PC-3 (cell line): ENCODE results near the gene CLEC1A. TPM values are rescaled to one million over a fixed set of nuclear protein-coding genes. Genes with fewer than 3 reads are reported as not detected.

ENCODE experiments used
- ATAC-seq: fragments of 200-7000 bp; cut with Tn5 transposase; 2 replicates; pipeline ENCODE4 v1.9.1; 2020; ENCODE audit warnings: mild to moderate bottlenecking, moderate library complexity
- BruUV-seq: library from RNA; stranded (reverse); fragments of 400-500 nt; replicated peaks from 2 replicates; lab custom pipeline; 2021; lab: Mats Ljungman, UMichigan
- CTCF ChIA-PET: fragments of 300-600 bp; sonication (Branson Sonifier 250); formaldehyde crosslinking; loops from one replicate; lab custom pipeline; 2022; ENCODE audit warnings: antibody characterized with exemption; lab: Charles Lee
- POLR2A ChIA-PET: fragments of 300-600 bp; sonication (Branson Sonifier 250); formaldehyde crosslinking; loops from one replicate; lab custom pipeline; 2022; ENCODE audit warnings: antibody characterized with exemption; ENCODE audit not compliant: unreplicated experiment; lab: Charles Lee
- DNase-seq: peaks from one replicate; pipeline ENCODE4 v3.0.0-alpha.2; 2015
- H2AFZ ChIP-seq: fragments of 300-600 bp; sonication (generic); 2 replicates; pipeline ENCODE4 v1.6.0; 2016; ENCODE audit warnings: antibody characterized with exemption, low read length
- H3F3A ChIP-seq: fragments of 300-600 bp; sonication (generic); one replicate; pipeline ENCODE4 v1.6.0; 2017; ENCODE audit warnings: antibody characterized with exemption, low read length, control low read depth, mild to moderate bottlenecking; ENCODE audit not compliant: unreplicated experiment
- H3K27ac ChIP-seq: fragments of 300-600 bp; sonication (generic); 2 replicates; pipeline ENCODE4 v1.5.1; 2016; ENCODE audit warnings: mild to moderate bottlenecking, low read length
- H3K27me3 ChIP-seq: fragments of 300-600 bp; sonication (generic); 2 replicates; pipeline ENCODE4 v1.6.1; 2016; ENCODE audit warnings: low read length, mixed read lengths
- H3K36me3 ChIP-seq: fragments of 300-600 bp; sonication (generic); 2 replicates; pipeline ENCODE4 v1.6.1; 2016; ENCODE audit warnings: low read depth, mixed run types, low read length, mixed read lengths
- H3K4me1 ChIP-seq: fragments of 300-600 bp; sonication (generic); 2 replicates; pipeline ENCODE4 v1.5.1; 2016; ENCODE audit warnings: low read length; ENCODE audit not compliant: insufficient read depth
- H3K4me2 ChIP-seq: fragments of 300-600 bp; sonication (generic); 2 replicates; pipeline ENCODE4 v1.6.0; 2016; ENCODE audit warnings: low read length
- H3K4me3 ChIP-seq: fragments of 300-600 bp; sonication (generic); 2 replicates; pipeline ENCODE4 v1.5.1; 2016; ENCODE audit warnings: mild to moderate bottlenecking, low read length, mixed read lengths
- H3K79me2 ChIP-seq: fragments of 300-600 bp; sonication (generic); 2 replicates; pipeline ENCODE4 v1.6.1; 2017; ENCODE audit warnings: low read length, mixed read lengths
- H3K9ac ChIP-seq: fragments of 300-600 bp; sonication (generic); 2 replicates; pipeline ENCODE4 v1.6.0; 2016; ENCODE audit warnings: mild to moderate bottlenecking, low read length
- H3K9me2 ChIP-seq: fragments of 300-600 bp; sonication (generic); replicated peaks from 2 replicates; pipeline ENCODE4 v1.6.1; 2016; ENCODE audit warnings: mixed run types, low read length, mixed read lengths
- H3K9me3 ChIP-seq: fragments of 300-600 bp; sonication (generic); 2 replicates; pipeline ENCODE4 v1.6.1; 2016; ENCODE audit warnings: low read length, mixed read lengths
- H4K20me1 ChIP-seq: fragments of 300-600 bp; sonication (generic); 2 replicates; pipeline ENCODE4 v1.6.1; 2016; ENCODE audit warnings: low read length, mixed read lengths
- EZH2 ChIP-seq: fragments of 300-600 bp; sonication (generic); IDR thresholded peaks from one replicate; pipeline ENCODE4 v1.6.1; 2017; ENCODE audit warnings: antibody characterized with exemption, mild to moderate bottlenecking, low read length; ENCODE audit not compliant: unreplicated experiment
- EZH2phosphoT487 ChIP-seq: fragments of 300-600 bp; sonication (generic); IDR thresholded peaks from 2 replicates; pipeline ENCODE4 v1.6.1; 2018; ENCODE audit warnings: mild to moderate bottlenecking, antibody characterized with exemption, low read length, borderline replicate concordance
- intact Hi-C: fragments of 100-400 bp; cut with micrococcal nuclease; formaldehyde crosslinking; loops from 2 replicates; pipeline ENCODE4 v1.9.0; 2023
- total RNA-seq: library from RNA; depleted of rRNA; stranded (reverse); fragments of >200 nt; gene quantifications from 2 replicates; pipeline ENCODE4 v1.2.3, GENCODE V29; 2014
- TF ChIP-seq, protein P1 (sequence below): fragments of 300-600 bp; sonication (generic); conservative IDR thresholded peaks from 2 replicates; pipeline ENCODE4 v1.5.1; 2017; ENCODE audit warnings: antibody characterized with exemption, low read depth, mild to moderate bottlenecking, low read length

CLEC1A gene
- total RNA-seq, 1 experiment from 2014 or later: not detected

DNA sequence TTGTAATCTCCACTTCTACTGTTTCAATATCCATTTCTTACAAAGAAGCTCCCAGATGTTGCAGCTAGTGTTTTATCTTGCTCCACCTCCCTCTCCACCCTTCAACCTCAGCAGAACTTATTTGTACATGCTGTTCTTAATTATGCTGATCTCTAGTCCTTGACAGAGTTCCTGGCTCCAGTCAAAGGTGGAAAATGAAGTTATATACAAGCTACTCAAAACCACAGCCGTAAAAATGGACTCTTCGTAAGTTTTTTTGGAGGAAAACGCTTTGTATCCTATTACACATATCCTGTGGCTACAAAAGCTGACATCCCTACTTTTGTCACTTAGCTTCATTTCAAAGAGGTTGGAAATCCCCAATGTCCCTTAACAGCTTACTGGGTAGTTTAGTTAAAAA, 1.3 kb downstream of the CLEC1A start:
- H3K9me3 ChIP-seq: no peaks in the 10 kb centered on the region
- no peak overlapping the region for H3K27ac ChIP-seq
- ATAC-seq: no peak
- DNase-seq: no peak
- BruUV-seq: no TSS peak
- peaks cover 20% of the 10 kb centered on the region; the same call in 1 of the 2 replicates for H3K27me3 ChIP-seq
- H4K20me1 ChIP-seq: no peaks in the 10 kb centered on the region
- no peaks in the 10 kb centered on the region for H3K36me3 ChIP-seq
- no peaks in the 10 kb centered on the region for H3F3A ChIP-seq
- CTCF ChIA-PET: no interaction called here
- TF ChIP-seq EZH2 (no peak), EZH2phosphoT487 (no peak)
- TF ChIP-seq, protein P1, sequence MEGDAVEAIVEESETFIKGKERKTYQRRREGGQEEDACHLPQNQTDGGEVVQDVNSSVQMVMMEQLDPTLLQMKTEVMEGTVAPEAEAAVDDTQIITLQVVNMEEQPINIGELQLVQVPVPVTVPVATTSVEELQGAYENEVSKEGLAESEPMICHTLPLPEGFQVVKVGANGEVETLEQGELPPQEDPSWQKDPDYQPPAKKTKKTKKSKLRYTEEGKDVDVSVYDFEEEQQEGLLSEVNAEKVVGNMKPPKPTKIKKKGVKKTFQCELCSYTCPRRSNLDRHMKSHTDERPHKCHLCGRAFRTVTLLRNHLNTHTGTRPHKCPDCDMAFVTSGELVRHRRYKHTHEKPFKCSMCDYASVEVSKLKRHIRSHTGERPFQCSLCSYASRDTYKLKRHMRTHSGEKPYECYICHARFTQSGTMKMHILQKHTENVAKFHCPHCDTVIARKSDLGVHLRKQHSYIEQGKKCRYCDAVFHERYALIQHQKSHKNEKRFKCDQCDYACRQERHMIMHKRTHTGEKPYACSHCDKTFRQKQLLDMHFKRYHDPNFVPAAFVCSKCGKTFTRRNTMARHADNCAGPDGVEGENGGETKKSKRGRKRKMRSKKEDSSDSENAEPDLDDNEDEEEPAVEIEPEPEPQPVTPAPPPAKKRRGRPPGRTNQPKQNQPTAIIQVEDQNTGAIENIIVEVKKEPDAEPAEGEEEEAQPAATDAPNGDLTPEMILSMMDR: no peak
- H3K9me2 ChIP-seq: no peaks in the 10 kb centered on the region
- H3K79me2 ChIP-seq: no peaks in the 10 kb centered on the region
- no peak overlapping the region for H3K9ac ChIP-seq
- H3K4me2 ChIP-seq: no peak overlapping the region
- H3K4me1 ChIP-seq: no peaks in the 10 kb centered on the region
- H3K4me3 ChIP-seq: no peak overlapping the region
- no peak overlapping the region for H2AFZ ChIP-seq
- POLR2A ChIA-PET: no interaction called here
- intact Hi-C loops: no loop called here

DNA sequence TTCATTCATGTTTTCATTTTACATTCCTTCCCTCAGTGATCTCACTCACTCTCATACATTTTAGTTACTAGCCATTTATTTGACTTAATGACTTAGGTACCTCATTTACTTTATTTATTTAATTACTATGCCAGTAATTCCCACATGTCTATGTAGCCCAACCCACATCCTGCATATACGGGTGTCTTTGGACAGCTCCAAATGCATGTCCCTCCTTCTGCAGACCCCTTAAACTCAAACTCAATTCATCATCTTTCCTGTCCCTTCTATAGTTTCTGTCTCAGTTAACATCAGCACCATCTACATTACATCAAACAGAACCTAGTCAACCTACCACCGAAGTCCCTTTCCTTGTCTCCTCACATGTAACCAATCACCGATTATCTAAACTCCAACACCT, 2.8 kb downstream of the CLEC1A start:
- H3K4me3 ChIP-seq: no peak overlapping the region
- peaks cover 22% of the 10 kb centered on the region; the same call in 1 of the 2 replicates for H3K27me3 ChIP-seq
- DNase-seq (no peak), ATAC-seq (no peak)
- ChIA-PET CTCF (no interaction called here), POLR2A (no interaction called here)
- no peaks in the 10 kb centered on the region for H3K79me2 ChIP-seq
- H3K4me1 ChIP-seq: no peaks in the 10 kb centered on the region
- TF ChIP-seq EZH2: no peak
- no peak for TF ChIP-seq EZH2phosphoT487
- TF ChIP-seq, protein P1: no peak
- intact Hi-C loops: no loop called here
- no peak overlapping the region for H3K9ac ChIP-seq
- H4K20me1 ChIP-seq: no peaks in the 10 kb centered on the region
- H3K9me3 ChIP-seq: no peaks in the 10 kb centered on the region
- no peaks in the 10 kb centered on the region for H3K9me2 ChIP-seq
- no peaks in the 10 kb centered on the region for H3F3A ChIP-seq
- no peak overlapping the region for H3K4me2 ChIP-seq
- H2AFZ ChIP-seq: no peak overlapping the region
- H3K36me3 ChIP-seq: no peaks in the 10 kb centered on the region
- BruUV-seq: no TSS peak
- no peak overlapping the region for H3K27ac ChIP-seq

DNA sequence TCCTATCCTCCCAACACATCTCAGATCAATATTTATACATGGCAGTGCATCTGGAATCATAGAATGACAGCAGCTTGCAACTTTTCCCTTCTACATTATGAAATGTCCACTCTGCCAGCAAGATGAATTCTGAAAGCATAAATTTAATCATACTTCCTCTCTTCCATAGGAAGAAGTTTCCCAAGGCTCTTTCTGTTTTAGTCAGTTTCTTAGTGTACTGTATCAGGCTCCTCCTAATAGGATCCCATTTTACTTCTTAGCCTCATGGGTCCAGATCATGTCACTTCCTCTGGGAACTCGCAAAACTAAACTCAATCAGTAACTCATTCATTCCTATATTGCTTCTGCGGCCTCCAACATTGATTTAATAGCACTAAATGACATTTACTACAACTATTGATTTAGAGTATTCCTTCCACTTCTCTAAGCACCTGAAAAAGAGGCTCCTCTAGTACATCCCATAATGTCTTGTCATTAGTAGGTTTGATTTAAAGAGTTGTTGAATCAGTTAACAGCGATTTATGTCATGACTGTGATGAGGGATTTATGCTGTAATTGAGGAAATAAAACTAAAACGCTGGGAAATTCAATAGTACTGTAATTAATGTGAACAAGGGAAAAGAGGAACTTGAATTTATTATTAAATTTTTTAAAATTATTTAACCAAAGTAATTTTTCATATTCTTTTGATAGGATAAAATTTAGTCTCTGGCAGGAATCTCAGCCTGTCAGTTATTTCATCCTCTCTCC, 4.0 kb downstream of the CLEC1A start:
- Histone ChIP-seq H3K9me2 (no peaks in the 10 kb centered on the region), H4K20me1 (no peaks in the 10 kb centered on the region), H2AFZ (no peak overlapping the region), H3K27me3 (peaks cover 28% of the 10 kb centered on the region; the same call in 1 of the 2 replicates), H3K27ac (no peak overlapping the region), H3K4me2 (no peak overlapping the region), H3K36me3 (no peaks in the 10 kb centered on the region), H3K4me3 (no peak overlapping the region), H3K9me3 (no peaks in the 10 kb centered on the region), H3F3A (no peaks in the 10 kb centered on the region), H3K4me1 (no peaks in the 10 kb centered on the region), H3K79me2 (no peaks in the 10 kb centered on the region), H3K9ac (no peak overlapping the region)
- POLR2A ChIA-PET: no interaction called here
- no peak for TF ChIP-seq EZH2phosphoT487
- TF ChIP-seq EZH2: no peak
- TF ChIP-seq, protein P1: no peak
- ATAC-seq: no peak
- DNase-seq: no peak
- intact Hi-C loops: no loop called here
- BruUV-seq: no TSS peak
- CTCF ChIA-PET: no interaction called here
